ENCODE measurements around the gene USP20.

DNA sequence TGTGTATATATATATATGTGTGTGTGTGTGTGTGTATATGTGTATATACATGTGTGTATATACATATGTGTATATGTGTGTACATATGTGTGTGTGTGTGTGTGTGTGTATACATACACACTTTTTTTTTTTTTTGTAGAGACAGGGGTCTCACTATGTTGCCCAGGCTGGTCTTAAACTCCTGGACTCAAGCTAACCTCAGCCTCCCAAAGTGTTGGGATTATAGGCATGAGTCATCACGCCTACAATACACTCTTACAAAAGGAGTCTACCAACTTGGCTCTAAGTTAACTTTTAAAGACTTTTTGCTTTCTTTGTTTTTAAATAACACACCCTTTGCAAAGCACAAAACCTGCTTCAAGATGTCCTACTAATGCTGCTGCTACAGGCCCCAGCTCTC lies 2.3 kb upstream of the USP20 start:
- TF ChIP-seq ZBTB17 (tag by site-specific recombination; IDR thresholded peaks at IDR 0.05) (no peak), AEBP2 (tag by site-specific recombination; IDR thresholded peaks at IDR 0.05; ENCODE audit: borderline replicate concordance) (no peak), BCL11A (tag by site-specific recombination; IDR thresholded peaks at IDR 0.05; ENCODE audit: low read depth) (no peak), ZNF530 (tag by site-specific recombination; IDR thresholded peaks at IDR 0.05; ENCODE audit: low read depth) (no peak)

Measured in HEK293 (cell line).